Measurements from ENCODE around the gene CEP63. TPM values are rescaled to one million over a fixed set of nuclear protein-coding genes. Genes with fewer than 3 reads are reported as not detected.

CEP63 gene
- total RNA-seq, 4 donors from 2014 or later: 16.7 to 26.2 (median 22.6) TPM

GRCh38 chr3:134468519-134468918, 17.3 kb upstream of the CEP63 start:
- no peaks in the 10 kb centered on the region for H3K27me3 ChIP-seq
- H3K9me3 ChIP-seq: no peaks in the 10 kb centered on the region
- H3K4me3 ChIP-seq: no peak overlapping the region
- no peak overlapping the region for H3K27ac ChIP-seq (replicated peaks in 1 of 4)
- intact Hi-C loops (cut with DNase I): no loop called here
- DNase-seq (ENCODE audit: extremely low spot score): peak; percentile 21
- no peaks in the 10 kb centered on the region for H3K36me3 ChIP-seq
- WGBS: 93% methylated on average over 4 of the region's 4 CpGs
- no peak for TF ChIP-seq POLR2AphosphoS5 (IDR thresholded peaks at IDR 0.05)
- TF ChIP-seq EP300 (IDR thresholded peaks at IDR 0.05): no peak
- TF ChIP-seq POLR2A (IDR thresholded peaks at IDR 0.05; ENCODE audit: low read depth): no peak
- TF ChIP-seq CTCF (IDR thresholded peaks at IDR 0.05): no peak
- H3K4me1 ChIP-seq: peaks cover 17 to 39% (median 36%) of the 10 kb centered on the region in 4 donors

GRCh38 chr3:134471521-134472193, 14.2 kb upstream of the CEP63 start:
- intact Hi-C loops (cut with DNase I): no loop called here
- WGBS: 87% methylated on average over 8 of the region's 8 CpGs
- peaks cover 0 to 13% (median 2%) of the 10 kb centered on the region in 4 donors for H3K36me3 ChIP-seq

DNA sequence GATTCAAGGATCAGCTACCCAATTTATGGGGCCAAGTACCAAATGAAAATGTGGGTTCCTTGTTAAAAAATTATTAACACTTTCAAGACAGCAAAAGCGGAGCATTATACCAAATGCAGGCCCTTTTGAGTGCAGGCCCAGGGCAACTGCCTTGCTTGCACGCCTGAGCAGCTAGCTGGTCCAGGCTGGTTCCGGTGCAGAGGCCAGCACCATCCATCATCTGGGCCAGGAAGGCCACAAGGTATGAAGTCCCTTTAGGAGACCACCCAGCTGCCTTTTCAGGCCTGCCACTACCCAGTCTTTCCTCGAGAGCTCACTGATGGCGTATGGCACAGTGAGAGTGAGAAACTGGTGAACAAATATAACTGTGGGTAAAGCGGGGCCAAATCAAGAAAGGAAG, 13.0 kb upstream of the CEP63 start:
- Histone ChIP-seq H3K36me3 (peaks cover 1 to 24% (median 11%) of the 10 kb centered on the region in 4 donors), H3K4me1 (peaks cover 17 to 26% (median 21%) of the 10 kb centered on the region in 4 donors), H3K9me3 (no peaks in the 10 kb centered on the region), H3K27me3 (no peaks in the 10 kb centered on the region), H3K4me3 (no peak overlapping the region), H3K27ac (replicated peaks in 1 of 4) (no peak overlapping the region)
- intact Hi-C loops (cut with DNase I): no loop called here
- 100% methylated on average over 4 of the region's 6 CpGs for WGBS
- no peak for DNase-seq (ENCODE audit: extremely low spot score)
- TF ChIP-seq POLR2AphosphoS5 (IDR thresholded peaks at IDR 0.05) (no peak), EP300 (IDR thresholded peaks at IDR 0.05) (no peak), POLR2A (IDR thresholded peaks at IDR 0.05; ENCODE audit: low read depth) (no peak), CTCF (IDR thresholded peaks at IDR 0.05) (no peak)

More at GRCh38 chr3:134471521-134472193, 14.2 kb upstream of the CEP63 start:
- H3K9me3 ChIP-seq: no peaks in the 10 kb centered on the region
- no peak for TF ChIP-seq POLR2AphosphoS5 (IDR thresholded peaks at IDR 0.05)
- H3K4me3 ChIP-seq: no peak overlapping the region
- H3K27ac ChIP-seq (replicated peaks in 1 of 4): no peak overlapping the region
- DNase-seq (ENCODE audit: extremely low spot score): no peak
- H3K4me1 ChIP-seq: peaks cover 16 to 23% (median 18%) of the 10 kb centered on the region in 4 donors
- no peaks in the 10 kb centered on the region for H3K27me3 ChIP-seq

DNA sequence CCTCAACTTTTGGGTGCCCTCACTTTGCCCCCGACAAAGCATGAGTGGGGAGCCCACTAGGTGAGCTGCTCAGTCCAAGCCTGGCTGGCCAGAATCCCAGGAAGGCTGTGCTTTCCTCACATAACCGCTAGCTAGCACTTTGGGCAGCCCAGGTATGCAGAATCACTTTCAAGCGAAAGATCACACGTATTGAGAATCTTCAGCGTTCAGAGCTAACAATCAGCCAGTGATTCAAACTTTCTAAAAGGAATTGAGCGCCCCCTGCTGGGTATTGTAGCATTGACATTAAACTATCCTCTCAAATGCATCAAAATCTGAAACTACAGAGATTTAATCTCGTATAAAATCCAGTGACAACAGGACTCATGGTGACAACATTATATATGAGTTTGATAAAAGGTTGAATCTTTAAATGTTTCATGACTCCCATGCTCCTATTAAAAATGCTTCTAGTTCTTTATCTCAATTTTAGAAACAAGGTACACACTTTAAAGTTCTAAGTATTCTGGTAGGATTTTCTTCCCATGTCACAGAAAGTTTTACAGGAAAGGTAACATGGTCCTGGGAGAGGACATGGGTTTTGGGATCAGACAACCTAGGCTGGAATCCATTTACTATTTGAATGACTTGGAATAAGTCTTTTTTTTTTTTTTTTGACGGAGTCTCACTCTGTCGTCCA, 11.8 kb upstream of the CEP63 start:
- H3K4me3 ChIP-seq: no peak overlapping the region
- intact Hi-C loops (cut with DNase I): loop anchor here (2.0 kb wide), 1 partner anchor 93 kb away; no protein-coding TSS in a partner anchor

More for the DNA sequence above, 11.8 kb upstream of the CEP63 start:
- TF ChIP-seq CTCF (IDR thresholded peaks at IDR 0.05) (peak; percentile 78 to 84 (median 82)), POLR2AphosphoS5 (IDR thresholded peaks at IDR 0.05) (no peak)
- 32% methylated on average over 9 of the region's 9 CpGs for WGBS
- Histone ChIP-seq H3K9me3 (no peaks in the 10 kb centered on the region), H3K27me3 (no peaks in the 10 kb centered on the region), H3K4me1 (peaks cover 17 to 26% (median 21%) of the 10 kb centered on the region in 4 donors), H3K36me3 (peaks cover 8 to 36% (median 21%) of the 10 kb centered on the region in 4 donors), H3K27ac (replicated peaks in 1 of 4) (no peak overlapping the region)
- DNase-seq (ENCODE audit: extremely low spot score): peak; percentile 95
